Stomach (tissue), 4 donors: ENCODE measurements around the gene SARS1.

Experiments used
- CTCF ChIP-seq, 7 experiments: fragments of 450-650 bp in 4 of 7; fragments of 200-600 bp in 3 of 7; sonication (generic) in 3 of 7; IDR thresholded peaks; one replicate each; pipeline ENCODE4 v1.5.1; 2016 to 2019; ENCODE audit warnings: antibody characterized with exemption in 7 of 7, control low read depth in 2 of 7, mild to moderate bottlenecking in 1 of 7
- EP300 ChIP-seq: sonication (generic); formaldehyde crosslinking; IDR thresholded peaks from one replicate; pipeline ENCODE4 v1.6.1; 2017; ENCODE audit warnings: antibody characterized with exemption
- POLR2A ChIP-seq, 4 donors: fragments of 450-650 bp; IDR thresholded peaks; one replicate each; pipeline ENCODE4 v1.6.1; 2016; ENCODE audit warnings: antibody characterized with exemption in 4 of 4, control low read depth in 2 of 4, mild to moderate bottlenecking in 1 of 4, moderate library complexity in 1 of 4

DNA sequence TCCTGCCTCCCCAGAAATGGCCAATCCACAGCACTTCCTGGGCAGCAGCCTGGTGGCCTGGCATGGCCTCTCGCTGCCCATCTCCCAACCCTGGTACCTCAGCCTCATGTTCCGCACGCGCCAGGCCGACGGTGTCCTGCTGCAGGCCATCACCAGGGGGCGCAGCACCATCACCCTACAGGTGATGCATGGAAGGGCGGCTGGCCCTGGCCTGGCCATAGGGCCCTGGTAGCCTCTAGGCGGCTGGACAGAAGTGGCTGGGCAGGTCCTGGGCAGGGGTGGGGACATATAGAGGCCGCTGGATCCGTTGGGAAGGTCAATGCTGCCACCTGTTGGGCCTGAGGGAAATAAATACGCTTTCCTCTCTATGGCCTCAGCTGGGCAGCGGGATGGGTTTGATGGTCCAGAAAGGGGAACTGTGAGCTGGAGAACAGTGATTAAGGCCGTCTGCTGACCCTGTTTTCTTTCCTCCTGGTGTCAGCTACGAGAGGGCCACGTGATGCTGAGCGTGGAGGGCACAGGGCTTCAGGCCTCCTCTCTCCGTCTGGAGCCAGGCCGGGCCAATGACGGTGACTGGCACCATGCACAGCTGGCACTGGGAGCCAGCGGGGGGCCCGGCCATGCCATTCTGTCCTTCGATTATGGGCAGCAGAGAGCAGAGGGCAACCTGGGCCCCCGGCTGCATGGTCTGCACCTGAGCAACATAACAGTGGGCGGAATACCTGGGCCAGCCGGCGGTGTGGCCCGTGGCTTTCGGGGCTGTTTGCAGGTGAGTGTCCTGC lies 50.1 kb downstream of the SARS1 start:
- TF ChIP-seq POLR2A (IDR thresholded peaks at IDR 0.05) (no peak), CTCF (IDR thresholded peaks at IDR 0.05) (peak; percentile 94 to 100 (median 97)), EP300 (no peak)
